ENCODE measurements around the gene NF1.
A peak's percentile ranks its signal among the peaks of the same experiment; 100 is the strongest.

Gene NF1

GRCh38 chr17:31062346-31062745, 32.4 kb upstream of the NF1 start:
- no peak for TF ChIP-seq CTCF (conservative IDR thresholded peaks at IDR 0.05; ENCODE audit: low read depth)
- CTCF ChIA-PET, result no interaction called here
- no peak overlapping the region for H3K27ac ChIP-seq
- no peak for DNase-seq (ENCODE audit: low spot score)
- POLR2A ChIA-PET (ENCODE audit: low non-redundant PET), result no interaction called here

- no peak for DNase-seq (ENCODE audit: low spot score)
- POLR2A ChIA-PET (ENCODE audit: low non-redundant PET), result no interaction called here
- H3K27ac ChIP-seq, result no peak overlapping the region
- TF ChIP-seq CTCF (conservative IDR thresholded peaks at IDR 0.05; ENCODE audit: low read depth), result no peak
- CTCF ChIA-PET, result interaction anchor here (0.6 kb wide), 1 partner anchor 89 kb away, joined by 3 read pairs; no protein-coding TSS in a partner anchor
Observed at GRCh38 chr17:31064707-31065106, 30.1 kb upstream of the NF1 start.

GRCh38 chr17:31067691-31068184, 27.0 kb upstream of the NF1 start:
- POLR2A ChIA-PET (ENCODE audit: low non-redundant PET), result no interaction called here
- DNase-seq (ENCODE audit: low spot score), result peak; percentile 77
- CTCF ChIA-PET, result interaction anchor here (0.6 to 0.8 kb wide), 3 partner anchors 12 to 73 kb away, joined by 3 to 5 read pairs (median 3); no protein-coding TSS in a partner anchor
- H3K27ac ChIP-seq, result peak overlapping the region; percentile 89
- TF ChIP-seq CTCF (conservative IDR thresholded peaks at IDR 0.05; ENCODE audit: low read depth), result no peak

GRCh38 chr17:31068291-31068690, 26.5 kb upstream of the NF1 start:
- POLR2A ChIA-PET (ENCODE audit: low non-redundant PET), result no interaction called here
- no peak for DNase-seq (ENCODE audit: low spot score)
- CTCF ChIA-PET, result interaction anchor here (0.6 to 0.8 kb wide), 2 partner anchors 60 to 74 kb away, joined by 3 to 5 read pairs; no protein-coding TSS in a partner anchor

GRCh38 chr17:31072186-31072585, 22.6 kb upstream of the NF1 start:
- no peak for TF ChIP-seq CTCF (conservative IDR thresholded peaks at IDR 0.05; ENCODE audit: low read depth)
- ChIA-PET CTCF (interaction anchor here (0.7 kb wide), 1 partner anchor 22 kb away, joined by 3 read pairs; the partner anchor contains the start of gene NF1), POLR2A (ENCODE audit: low non-redundant PET) (interaction anchor here (1.4 kb wide), 1 partner anchor 22 kb away, joined by 3 read pairs; the partner anchor contains the start of gene NF1)
- DNase-seq (ENCODE audit: low spot score), result peak; percentile 83
- H3K27ac ChIP-seq, result no peak overlapping the region

More at GRCh38 chr17:31068291-31068690, 26.5 kb upstream of the NF1 start:
- no peak for TF ChIP-seq CTCF (conservative IDR thresholded peaks at IDR 0.05; ENCODE audit: low read depth)
- peak overlapping the region; percentile 89 for H3K27ac ChIP-seq

- no peak for TF ChIP-seq CTCF (conservative IDR thresholded peaks at IDR 0.05; ENCODE audit: low read depth)
- DNase-seq (ENCODE audit: low spot score), result no peak
- POLR2A ChIA-PET (ENCODE audit: low non-redundant PET), result no interaction called here
Observed at GRCh38 chr17:31073411-31073810, 21.4 kb upstream of the NF1 start.

More at GRCh38 chr17:31073411-31073810, 21.4 kb upstream of the NF1 start:
- CTCF ChIA-PET, result no interaction called here
- H3K27ac ChIP-seq, result peak overlapping the region; percentile 87

Measured in RWPE1 (cell line).